Activated T-cell treated with anti-CD3 and anti-CD28 coated beads, Interleukin-2, amount 50 U/mL, for 1 hour (primary cell): Measurements from ENCODE around the gene IFT27.
A peak's percentile ranks its signal among the peaks of the same experiment; 100 is the strongest.

Source experiments
- DNase-seq: peaks from one replicate; pipeline ENCODE4 v3.0.0-alpha.2; 2020

IFT27 gene

GRCh38 chr22:36796552-36797175 lies 20.7 kb upstream of the IFT27 start:
- no peak for DNase-seq

GRCh38 chr22:36795633-36796032 lies 19.7 kb upstream of the IFT27 start:
- no peak for DNase-seq

DNA sequence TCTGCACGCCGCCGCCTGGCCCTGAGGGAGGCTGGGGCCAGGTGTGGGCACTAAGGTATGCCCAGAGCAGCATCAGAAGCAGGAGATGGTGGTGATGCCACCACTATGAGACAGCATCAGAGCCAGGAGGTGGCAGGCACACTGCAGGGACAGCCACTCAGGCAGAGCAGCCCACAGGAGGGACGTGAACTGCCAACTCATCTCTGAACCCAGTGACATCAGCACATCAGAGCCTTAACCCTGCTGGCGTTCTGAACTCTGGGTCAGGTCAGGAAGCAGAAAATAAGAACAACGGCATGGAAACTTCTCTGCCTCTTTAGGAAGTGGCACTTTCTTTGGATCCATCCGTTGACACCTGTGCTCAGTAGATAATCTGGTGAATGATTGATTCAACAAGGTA lies 14.7 kb upstream of the IFT27 start:
- no peak for DNase-seq

- no peak for DNase-seq
These were observed 11.5 kb upstream of the IFT27 start for GRCh38 chr22:36787204-36787988.

DNA sequence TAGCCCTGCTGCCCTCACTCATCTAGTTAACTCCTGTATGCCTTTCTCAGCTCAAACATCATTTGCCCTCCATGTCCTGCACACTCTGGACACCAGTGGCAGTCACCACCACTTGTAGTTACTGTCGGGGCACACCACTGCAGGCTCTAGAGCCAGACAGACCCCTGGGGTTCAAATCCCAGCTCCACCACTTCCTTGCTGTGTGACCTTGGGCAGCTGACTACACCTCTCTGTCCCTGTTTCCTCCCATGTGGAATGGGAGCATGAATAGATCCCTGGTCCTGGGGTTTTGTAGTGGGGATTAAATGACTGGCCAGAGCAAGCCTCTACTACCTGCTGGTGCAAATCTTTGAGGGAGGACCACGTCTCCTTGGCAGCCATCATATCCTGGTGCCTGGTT lies 7.8 kb upstream of the IFT27 start:
- no peak for DNase-seq

- DNase-seq, result peak; percentile 92
These were observed 6.0 kb upstream of the IFT27 start for GRCh38 chr22:36781656-36782627.

GRCh38 chr22:36778020-36778419 lies 2.1 kb upstream of the IFT27 start:
- DNase-seq, result no peak

DNA sequence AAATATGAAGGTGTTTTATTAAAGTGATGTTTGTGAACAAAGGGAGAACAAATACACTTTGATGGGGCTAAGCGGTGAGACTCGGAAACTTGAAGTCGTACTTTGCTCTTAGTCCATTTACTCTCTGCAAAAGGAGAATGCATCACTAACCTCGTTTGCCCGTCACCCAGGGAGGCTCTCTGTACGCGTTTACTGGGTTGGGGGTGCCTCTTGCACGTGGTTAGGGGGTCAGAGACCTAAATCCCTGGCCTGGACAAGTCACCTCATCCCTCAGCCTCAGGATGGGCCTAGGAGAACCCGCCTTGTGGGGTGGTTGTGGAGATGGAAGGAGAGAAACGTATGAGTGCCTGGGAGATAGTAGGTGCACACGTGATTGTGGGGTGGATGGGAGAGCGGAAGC lies 803 bp upstream of the IFT27 start:
- no peak for DNase-seq

DNA sequence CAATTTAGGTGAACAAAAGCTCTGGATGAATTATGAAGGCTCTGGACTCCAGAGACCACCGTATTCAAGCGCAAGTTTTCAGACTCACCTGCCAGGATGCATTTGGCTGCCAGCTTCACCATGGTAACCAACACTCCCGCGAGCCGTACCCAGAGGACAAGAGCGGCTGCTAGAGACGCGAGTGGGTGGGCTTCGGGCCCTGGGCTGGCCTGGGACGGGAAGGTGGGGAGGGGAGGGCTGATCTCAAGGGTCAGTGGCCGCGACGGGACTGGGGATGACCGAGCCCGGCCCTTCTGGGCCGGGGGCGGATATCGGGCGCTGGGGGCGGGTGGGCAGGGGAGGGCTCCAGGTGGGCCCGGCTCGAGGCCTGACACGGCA lies 344 bp downstream of the IFT27 start:
- no peak for DNase-seq

GRCh38 chr22:36773935-36774334 lies 2.0 kb downstream of the IFT27 start:
- DNase-seq, result no peak

DNA sequence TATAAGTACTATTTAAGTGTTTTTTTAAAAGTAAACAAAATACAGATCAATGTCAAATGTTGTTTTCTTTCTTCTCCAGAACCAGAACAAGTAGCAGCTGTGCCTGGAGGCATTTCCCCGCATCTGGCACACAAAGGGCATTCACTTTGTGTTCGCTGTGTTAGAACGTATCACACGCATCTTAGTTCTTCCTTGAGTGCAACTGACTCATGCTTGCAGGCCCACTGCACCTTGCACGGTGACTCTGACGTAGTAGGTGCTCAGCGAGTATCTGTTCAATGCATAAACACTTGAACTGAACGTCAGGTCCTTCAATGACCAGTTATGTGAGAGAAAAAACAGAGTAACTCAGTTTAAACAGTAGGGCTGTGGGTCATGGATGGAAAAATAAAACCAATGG lies 3.5 kb downstream of the IFT27 start:
- no peak for DNase-seq

GRCh38 chr22:36771356-36772063 lies 4.4 kb downstream of the IFT27 start:
- DNase-seq, result no peak

GRCh38 chr22:36770513-36771231 lies 5.2 kb downstream of the IFT27 start:
- no peak for DNase-seq

- DNase-seq, result no peak
These were observed 6.1 kb downstream of the IFT27 start for GRCh38 chr22:36769541-36770512.

DNA sequence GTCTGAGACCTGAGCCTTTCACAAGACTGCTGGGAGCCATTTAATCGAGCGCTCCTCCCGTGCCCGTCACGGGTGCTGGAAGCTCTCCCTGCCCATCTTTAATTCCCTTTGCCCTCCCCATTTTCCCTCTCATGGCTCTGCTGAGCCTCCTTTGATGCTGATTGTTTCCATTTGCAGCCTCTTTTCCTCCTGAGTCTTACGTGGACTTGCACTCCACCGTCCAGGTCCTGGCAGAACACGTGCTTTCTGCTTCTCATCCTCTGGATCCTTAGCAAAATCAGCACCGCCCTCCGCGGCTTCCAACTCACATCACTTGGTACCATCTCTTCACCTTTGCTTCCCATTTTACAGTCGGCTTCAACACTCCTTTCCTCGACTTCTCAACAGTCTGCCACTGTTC lies 7.3 kb downstream of the IFT27 start:
- DNase-seq, result no peak

- DNase-seq, result no peak
These were observed 7.8 kb downstream of the IFT27 start for GRCh38 chr22:36768141-36768540.

DNA sequence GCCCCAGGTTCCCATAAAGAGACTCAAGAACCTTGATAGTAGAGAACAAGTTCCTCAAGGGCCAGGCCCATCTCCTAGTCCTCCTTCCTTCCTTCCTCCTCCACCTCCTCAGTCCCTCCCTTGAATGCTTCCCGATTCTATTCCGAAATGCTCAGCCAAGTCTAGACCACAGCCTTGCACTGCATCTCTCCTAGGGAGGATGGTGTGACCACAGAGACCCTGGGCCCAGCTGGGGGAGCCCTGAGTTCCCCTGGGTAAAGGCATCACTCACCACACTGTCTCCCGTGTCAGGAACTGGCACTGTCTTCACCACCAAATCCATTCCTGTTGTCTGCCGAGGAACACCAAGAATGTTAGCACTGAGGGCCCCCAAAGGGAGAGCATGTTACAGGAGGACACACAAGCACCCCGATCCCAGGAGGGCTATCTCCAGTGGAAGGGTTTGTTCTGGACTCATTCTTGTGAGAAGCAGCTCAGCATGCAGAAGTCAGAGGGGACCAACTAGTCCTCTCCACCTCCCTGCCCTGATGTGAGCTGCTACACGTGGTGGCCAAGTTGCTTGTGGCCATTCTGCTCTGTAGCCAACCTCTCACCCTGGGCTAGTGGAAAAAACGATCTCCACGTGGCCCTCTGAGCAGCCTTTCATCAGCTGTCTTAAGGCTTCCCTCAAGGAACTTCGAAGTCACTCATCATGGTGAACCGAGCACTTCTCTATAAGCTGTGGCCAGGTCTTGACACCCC lies 8.7 kb downstream of the IFT27 start:
- no peak for DNase-seq

DNA sequence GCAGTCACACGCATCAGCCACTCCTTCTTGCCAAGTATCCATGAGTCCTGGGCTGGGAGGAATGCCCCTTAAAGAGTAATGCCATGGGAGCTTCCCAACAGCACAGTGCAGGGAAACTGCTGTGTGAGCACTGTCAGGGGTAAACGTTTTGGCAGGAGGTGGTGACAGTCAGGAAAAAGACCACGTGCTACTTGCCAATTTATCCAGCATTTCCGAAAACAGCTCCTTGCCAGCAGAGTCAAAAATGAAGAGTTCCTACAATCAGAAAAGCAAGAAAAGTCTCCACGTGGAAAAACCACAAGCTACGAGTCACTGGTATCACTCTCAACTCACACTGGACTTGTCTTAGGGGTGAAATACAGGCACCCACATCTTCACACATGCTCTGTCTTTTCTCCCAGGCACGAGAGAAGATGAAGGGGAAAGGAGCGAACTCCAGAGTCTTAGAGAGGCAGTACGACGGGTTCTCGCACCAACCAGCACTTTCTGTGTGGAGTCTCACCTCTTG lies 9.9 kb downstream of the IFT27 start:
- DNase-seq, result no peak

DNA sequence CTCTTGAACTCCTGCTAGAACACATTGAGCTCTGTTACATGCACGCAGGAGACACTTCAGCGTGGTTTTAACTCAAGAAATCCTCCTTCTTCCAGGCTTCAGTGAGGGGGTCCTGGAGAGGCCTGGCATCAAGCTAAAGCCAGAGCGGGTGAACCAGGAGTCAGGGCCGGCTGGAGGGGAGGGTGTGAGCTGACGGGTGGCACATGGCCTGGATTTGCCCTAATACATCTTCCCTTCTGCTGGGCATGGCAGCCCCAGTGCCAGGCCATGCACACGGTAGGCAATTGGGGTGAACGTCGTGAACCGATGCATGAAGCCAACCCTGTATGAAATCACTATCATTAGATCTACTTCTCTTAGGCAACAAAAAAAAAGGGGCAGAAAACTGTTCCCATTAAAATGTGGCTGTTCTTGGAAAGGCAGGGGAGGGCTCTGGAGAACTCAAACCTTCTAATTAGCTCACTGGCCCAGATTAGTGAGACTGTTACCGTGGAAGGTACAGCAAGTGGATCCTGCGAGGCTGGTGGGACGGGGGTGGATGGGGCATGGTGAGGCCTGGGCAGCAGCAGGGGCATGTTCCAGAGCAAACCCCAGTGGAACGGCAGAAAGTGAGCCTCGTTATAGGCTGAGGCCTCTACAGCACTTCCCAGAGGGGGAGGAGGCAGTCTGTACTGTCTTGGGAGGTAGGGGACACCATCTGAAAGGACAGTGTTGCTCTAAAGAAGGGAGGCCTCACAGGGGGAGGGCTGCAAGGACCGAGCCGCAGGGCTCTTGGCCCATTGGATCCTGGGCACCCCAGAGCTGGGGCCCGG lies 10.6 kb downstream of the IFT27 start:
- DNase-seq, result no peak
